ENCODE results near the gene RAD17. TPM values are rescaled to one million over a fixed set of nuclear protein-coding genes. Genes with fewer than 3 reads are reported as not detected.

RAD17 gene
- total and polyA plus RNA-seq, 2 experiments from 2014 or later: 26.0 to 29.0 TPM

GRCh38 chr5:69462170-69462569, 92.6 kb downstream of the RAD17 start:
- no peaks in the 10 kb centered on the region for H3K27me3 ChIP-seq
- no peak for DNase-seq (ENCODE audit: low read depth in 1 of 2, low spot score in 1 of 2)
- H3K9me3 ChIP-seq (ENCODE audit: low read depth): no peaks in the 10 kb centered on the region
- TF ChIP-seq CTCF (IDR thresholded peaks at IDR 0.05; ENCODE audit: low read depth, low read length): no peak
- no peaks in the 10 kb centered on the region for H3K36me3 ChIP-seq
- H3K4me3 ChIP-seq: no peak overlapping the region
- no peaks in the 10 kb centered on the region for H3K4me1 ChIP-seq (ENCODE audit: low read depth)
- H3K27ac ChIP-seq: no peak overlapping the region

Other genes with a start within 250 kb of the RAD17 start
- 24.1 and 143 TPM in 2 replicates for gene CCNB1, start 202.7 kb upstream of the RAD17 start, total RNA-seq
- gene CCNB1, start 202.7 kb upstream of the RAD17 start, polyA plus RNA-seq: 37.1 and 281 TPM in 2 replicates
- 17.7 and 26.7 TPM in 2 replicates for gene CENPH, start 180.2 kb upstream of the RAD17 start, total RNA-seq
- 22.2 and 36.0 TPM in 2 replicates for gene CENPH, start 180.2 kb upstream of the RAD17 start, polyA plus RNA-seq
- gene CDK7, start 134.9 kb upstream of the RAD17 start, total RNA-seq: 17.3 and 87.5 TPM in 2 replicates
- gene CDK7, start 134.9 kb upstream of the RAD17 start, polyA plus RNA-seq: 27.8 and 38.4 TPM in 2 replicates
- 0.81 and 4.4 TPM in 2 replicates for gene CCDC125, start 37.0 kb upstream of the RAD17 start, total RNA-seq
- 0.65 and 1.9 TPM in 2 replicates for gene CCDC125, start 37.0 kb upstream of the RAD17 start, polyA plus RNA-seq
- gene AK6, start 298 bp upstream of the RAD17 start, total RNA-seq: 13.4 and 22.5 TPM in 2 replicates
- 69.7 and 70.6 TPM in 2 replicates for gene AK6, start 298 bp upstream of the RAD17 start, polyA plus RNA-seq
- gene TAF9, start 298 bp upstream of the RAD17 start, total RNA-seq: 65.6 and 80.4 TPM in 2 replicates
- 104 and 110 TPM in 2 replicates for gene TAF9, start 298 bp upstream of the RAD17 start, polyA plus RNA-seq
- gene MARVELD2, start 45.3 kb downstream of the RAD17 start, total RNA-seq: 3.7 and 4.9 TPM in 2 replicates
- gene MARVELD2, start 45.3 kb downstream of the RAD17 start, polyA plus RNA-seq: 4.9 TPM in 2 replicates
- gene OCLN, start 123.0 kb downstream of the RAD17 start, total RNA-seq: 4.1 and 5.6 TPM in 2 replicates
- gene OCLN, start 123.0 kb downstream of the RAD17 start, polyA plus RNA-seq: 4.0 and 4.4 TPM in 2 replicates
- gene GTF2H2C, start 190.4 kb downstream of the RAD17 start, total RNA-seq: 17.8 and 35.8 TPM in 2 replicates
- 27.3 and 34.0 TPM in 2 replicates for gene GTF2H2C, start 190.4 kb downstream of the RAD17 start, polyA plus RNA-seq